Aorta (tissue), 5 donors: ENCODE data around the gene SOX13. TPM values are rescaled to one million over a fixed set of nuclear protein-coding genes. Genes with fewer than 3 reads are reported as not detected.
A peak's percentile ranks its signal among the peaks of the same experiment; 100 is the strongest.

ENCODE experiments used
- ATAC-seq: fragments of 200-7000 bp; cut with Tn5 transposase; one replicate; pipeline ENCODE4 v1.9.1; 2022; ENCODE audit warnings: moderate library complexity; ENCODE audit not compliant: low FRiP score
- DNase-seq, 2 donors: peaks; one replicate each; pipeline ENCODE4 v3.0.0-alpha.2; 2020
- H3K27ac ChIP-seq, 2 donors: one replicate each; pipeline ENCODE4 v1.5.1; 2013; ENCODE audit warnings: low read length in 2 of 2, mild to moderate bottlenecking in 2 of 2, moderate library complexity in 2 of 2, control low read depth in 1 of 2, inconsistent platforms in 1 of 2, low read depth in 1 of 2
- H3K27me3 ChIP-seq, 2 donors: one replicate each; pipeline ENCODE4 v1.6.1; 2013; ENCODE audit warnings: control low read depth in 1 of 2, low read length in 1 of 2, mild to moderate bottlenecking in 1 of 2, moderate library complexity in 1 of 2; ENCODE audit not compliant: insufficient read depth in 2 of 2, control insufficient read depth in 1 of 2
- H3K36me3 ChIP-seq, 2 donors: one replicate each; pipeline ENCODE4 v1.6.1; 2013; ENCODE audit warnings: control low read depth in 1 of 2, low read length in 1 of 2, mild to moderate bottlenecking in 1 of 2; ENCODE audit not compliant: insufficient read depth in 2 of 2, control insufficient read depth in 1 of 2
- H3K4me1 ChIP-seq, 2 donors: one replicate each; pipeline ENCODE4 v1.6.1; 2013; ENCODE audit warnings: low read length in 2 of 2, control low read depth in 1 of 2, mild to moderate bottlenecking in 1 of 2, moderate library complexity in 1 of 2; ENCODE audit not compliant: insufficient read depth in 2 of 2, control insufficient read depth in 1 of 2
- H3K4me3 ChIP-seq, 2 donors: one replicate each; pipeline ENCODE4 v1.5.1; 2013; ENCODE audit warnings: low read length in 2 of 2, control low read depth in 1 of 2, mild to moderate bottlenecking in 1 of 2
- H3K9me3 ChIP-seq: one replicate; pipeline ENCODE4 v1.6.1; 2013; ENCODE audit warnings: mild to moderate bottlenecking, low read length; ENCODE audit not compliant: control insufficient read depth
- WGBS, 2 donors: extraction: QIAGEN DNeasy Blood & Tissue Kit; methylation state at CpG; one replicate each; pipeline ENCODE4 v1.1.7; 2013; 5-methylcytosine and 5-hydroxymethylcytosine counted together
- intact Hi-C, 2 donors: fragments of 100-400 bp; cut with DNase I; formaldehyde crosslinking; loops; one replicate each; pipeline versions ENCODE4 v1.14.2 to v1.15.0; 2022
- polyA plus RNA-seq, 2 donors: library from polyadenylated mRNA; stranded (reverse); fragments of 200-250 nt; gene quantifications; one replicate each; pipeline ENCODE4 v1.2.3, GENCODE V29; 2013
- total RNA-seq, 2 donors: library from RNA; stranded (reverse); fragmentation: NEBNext Ultra II Directional; extraction: Animal tissue kit (Norgen Biotek cat#: 25700); gene quantifications; one replicate each; pipeline ENCODE4 v1.2.1, GENCODE V29; 2021
- donor health status: healthy with polysubstance abuse.
- donor health status: Bipolar disorder and iron deficiency.
- donor health status: DM: no; HTN: no; CAD: no.
- donor health status: DM: no; HTN: no; CAD: no.
- donor health status: DM: yes; HTN: yes; CAD: no.

Gene SOX13
- total and polyA plus RNA-seq, 4 donors = 9.6 to 52.8 (median 28.6) TPM

DNA sequence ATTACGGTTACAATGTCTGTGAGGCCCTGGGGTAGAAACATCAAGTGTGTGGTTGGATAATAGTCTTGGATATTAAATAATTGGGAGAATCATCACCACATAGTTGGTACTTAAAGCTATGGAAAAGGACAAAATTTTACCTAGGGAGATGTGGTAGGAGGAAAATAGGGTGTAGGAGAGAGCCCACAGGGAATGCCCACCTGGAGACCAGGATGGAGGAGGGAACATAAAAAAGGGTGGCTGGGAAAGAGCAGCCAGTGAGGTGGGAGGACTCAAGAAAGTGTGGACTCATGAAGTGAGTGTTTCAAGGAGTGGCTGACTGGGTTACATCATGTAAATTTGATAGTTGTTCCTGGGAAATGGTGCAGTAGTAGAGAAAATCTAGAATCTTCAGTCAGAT is 3.0 kb upstream of the SOX13 start:
- intact Hi-C loops = no loop called here
- DNase-seq (peak in 1 of 2 donors; percentile 5), ATAC-seq (no peak)
- H3K36me3 ChIP-seq = no peaks in the 10 kb centered on the region
- no peaks in the 10 kb centered on the region for H3K9me3 ChIP-seq
- 86 to 94% methylated on average over 1 of the region's 1 CpG for WGBS, 2 donors
- no peak overlapping the region for H3K4me3 ChIP-seq
- H3K27me3 ChIP-seq = no peaks in the 10 kb centered on the region
- no peaks in the 10 kb centered on the region for H3K4me1 ChIP-seq
- no peak overlapping the region for H3K27ac ChIP-seq

- H3K9me3 ChIP-seq = no peaks in the 10 kb centered on the region
- intact Hi-C loops = no loop called here
- H3K36me3 ChIP-seq = no peaks in the 10 kb centered on the region
- no peak overlapping the region for H3K4me3 ChIP-seq
- ATAC-seq (no peak), DNase-seq (no peak)
- no peaks in the 10 kb centered on the region for H3K4me1 ChIP-seq
- no peaks in the 10 kb centered on the region for H3K27me3 ChIP-seq
- 92 to 97% methylated on average over 6 of the region's 6 CpGs for WGBS, 2 donors
- H3K27ac ChIP-seq = no peak overlapping the region
These were observed 2.0 kb upstream of the SOX13 start for GRCh38 chr1:204070895-204071294.

- Histone ChIP-seq H3K4me3 (peak overlapping the region; percentile 70 to 89), H3K36me3 (no peaks in the 10 kb centered on the region), H3K27ac (peak overlapping the region in 1 of 2 donors; percentile 3), H3K27me3 (no peaks in the 10 kb centered on the region), H3K4me1 (no peaks in the 10 kb centered on the region), H3K9me3 (no peaks in the 10 kb centered on the region)
- DNase-seq (peak in 1 of 2 donors; percentile 78), ATAC-seq (peak; percentile 51)
- WGBS, 2 donors = 0% methylated on average over 29 to 39 of the region's 39 CpGs
- intact Hi-C loops = loop anchor here (2.0 kb wide), 2 partner anchors 53 to 55 kb away; no protein-coding TSS in a partner anchor
These were observed 940 bp downstream of the SOX13 start for GRCh38 chr1:204073837-204074273.

- H3K27ac ChIP-seq = no peak overlapping the region
- H3K9me3 ChIP-seq = no peaks in the 10 kb centered on the region
- H3K4me3 ChIP-seq = peak overlapping the region; percentile 70 to 89
- H3K36me3 ChIP-seq = no peaks in the 10 kb centered on the region
- ATAC-seq (peak; percentile 58), DNase-seq (peak; percentile 77 to 85)
- no peaks in the 10 kb centered on the region for H3K4me1 ChIP-seq
- WGBS, 2 donors = 0% methylated on average over 63 to 65 of the region's 65 CpGs
- no peaks in the 10 kb centered on the region for H3K27me3 ChIP-seq
- intact Hi-C loops = loop anchor here (5.0 kb wide), 1 partner anchor 212 kb away; the partner anchor contains the start of gene SNRPE (in 2 of the 2)
These were observed 1.6 kb downstream of the SOX13 start for GRCh38 chr1:204074274-204075138.

GRCh38 chr1:204075139-204075521 is 2.2 kb downstream of the SOX13 start:
- Histone ChIP-seq H3K4me3 (peak overlapping the region; percentile 70 to 89), H3K27me3 (no peaks in the 10 kb centered on the region), H3K36me3 (no peaks in the 10 kb centered on the region), H3K4me1 (peaks cover 0 to 2% of the 10 kb centered on the region in 2 donors), H3K9me3 (no peaks in the 10 kb centered on the region), H3K27ac (peak overlapping the region in 1 of 2 donors; percentile 16)
- DNase-seq = peak; percentile 62 to 79
- 5 to 13% methylated on average over 31 of the region's 31 CpGs for WGBS, 2 donors
- intact Hi-C loops = loop anchor here (5.0 kb wide), 1 partner anchor 213 kb away; the partner anchor contains the start of gene SNRPE (in 2 of the 2)
- ATAC-seq = peak; percentile 30

DNA sequence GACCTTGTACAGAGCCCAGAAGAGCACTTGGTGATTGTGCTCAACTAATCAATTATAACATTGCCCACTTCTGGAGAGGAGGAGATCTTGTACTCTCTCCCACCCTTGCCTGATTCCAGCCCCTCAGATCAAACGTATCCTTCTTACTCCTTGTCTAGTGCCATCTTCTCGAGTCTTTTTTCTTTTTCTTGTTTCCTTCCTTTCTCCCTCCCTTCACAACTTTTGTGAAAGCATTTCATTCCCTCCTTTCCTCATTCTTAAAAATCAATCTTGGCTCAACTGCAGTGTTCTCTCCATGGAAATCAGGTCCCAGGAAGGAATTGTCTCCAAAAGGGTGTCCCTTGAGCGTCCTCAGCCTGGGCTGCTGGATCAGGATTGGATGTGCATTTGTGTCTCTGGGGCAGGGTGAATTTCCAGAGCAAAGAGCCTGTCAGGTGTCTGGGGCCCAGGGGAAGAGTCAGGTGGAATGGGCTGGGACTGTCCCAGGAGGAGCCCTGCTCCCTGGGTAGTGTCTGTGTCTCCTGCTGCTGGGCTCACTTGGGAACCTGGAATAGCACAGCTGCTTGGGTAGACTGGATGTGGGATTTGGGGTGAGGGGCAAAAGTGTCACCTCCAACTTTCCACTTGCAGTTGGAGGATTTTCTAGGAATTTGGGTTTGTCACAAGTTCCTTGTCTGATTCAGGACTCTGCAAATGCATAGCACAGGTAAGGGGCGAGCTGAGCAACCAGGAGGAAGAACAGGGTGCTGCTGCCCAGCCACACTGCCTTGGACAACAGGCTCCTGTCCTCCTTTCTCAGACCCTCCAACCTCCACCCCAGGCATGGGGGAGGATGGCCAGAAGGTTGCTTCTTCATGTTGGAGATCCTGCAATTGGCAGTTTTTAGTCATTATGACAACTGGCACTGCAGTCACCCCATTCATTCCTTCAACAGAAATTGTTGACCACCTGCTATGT is 3.3 kb downstream of the SOX13 start:
- Histone ChIP-seq H3K4me3 (no peak overlapping the region), H3K36me3 (no peaks in the 10 kb centered on the region), H3K27me3 (no peaks in the 10 kb centered on the region), H3K9me3 (no peaks in the 10 kb centered on the region), H3K4me1 (peaks cover 0 to 2% of the 10 kb centered on the region in 2 donors), H3K27ac (peak overlapping the region in 1 of 2 donors; percentile 28)
- no peak for ATAC-seq
- WGBS, 2 donors = 81 to 86% methylated on average over 4 of the region's 4 CpGs
- intact Hi-C loops = loop anchor here (5.0 kb wide), 1 partner anchor 214 kb away; the partner anchor contains the start of gene SNRPE (in 2 of the 2)
- DNase-seq = peak in 1 of 2 donors; percentile 61

- DNase-seq (peak in 1 of 2 donors; percentile 41), ATAC-seq (no peak)
- WGBS, 2 donors = 93 to 100% methylated on average over 1 of the region's 1 CpG
- Histone ChIP-seq H3K27me3 (no peaks in the 10 kb centered on the region), H3K9me3 (no peaks in the 10 kb centered on the region), H3K36me3 (no peaks in the 10 kb centered on the region), H3K4me1 (peaks cover 0 to 2% of the 10 kb centered on the region in 2 donors), H3K4me3 (no peak overlapping the region), H3K27ac (no peak overlapping the region)
- intact Hi-C loops = loop anchor here (5.0 kb wide), 1 partner anchor 215 kb away; the partner anchor contains the start of gene SNRPE (in 2 of the 2)
These were observed 4.0 kb downstream of the SOX13 start for GRCh38 chr1:204076891-204077290.
